CD4-positive, alpha-beta T cell treated with Interleukin-17A for 4 hours (primary cell): ENCODE data around the gene PTPRF.

Experiments used
- DNase-seq: peaks from one replicate; pipeline ENCODE4 v3.0.0-alpha.2; 2020; ENCODE audit warnings: mixed read lengths

PTPRF gene

DNA sequence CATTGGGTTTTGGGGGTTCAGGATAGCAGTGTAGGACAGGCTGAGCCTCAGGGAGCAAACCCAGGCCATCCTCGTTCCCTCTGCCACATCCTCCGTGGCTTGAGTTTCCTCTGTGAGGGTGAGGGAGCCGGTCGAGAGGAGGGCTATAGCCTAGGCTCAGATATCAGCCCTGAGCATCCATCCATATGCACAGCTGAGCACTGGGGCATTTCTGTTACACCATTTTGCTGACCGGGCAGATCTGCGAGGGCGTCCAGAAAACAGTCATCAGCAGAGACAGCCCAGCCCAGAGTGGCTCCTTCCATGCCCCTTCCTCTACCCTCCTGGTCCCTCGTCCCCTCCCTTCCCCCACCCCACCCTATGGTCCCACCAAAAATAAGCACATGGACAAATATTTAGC, 53.5 kb downstream of the PTPRF start:
- DNase-seq, result no peak

- DNase-seq, result no peak
Observed at GRCh38 chr1:43585557-43585956, 54.9 kb downstream of the PTPRF start.

- no peak for DNase-seq
Observed at GRCh38 chr1:43586136-43586731, 55.6 kb downstream of the PTPRF start.

DNA sequence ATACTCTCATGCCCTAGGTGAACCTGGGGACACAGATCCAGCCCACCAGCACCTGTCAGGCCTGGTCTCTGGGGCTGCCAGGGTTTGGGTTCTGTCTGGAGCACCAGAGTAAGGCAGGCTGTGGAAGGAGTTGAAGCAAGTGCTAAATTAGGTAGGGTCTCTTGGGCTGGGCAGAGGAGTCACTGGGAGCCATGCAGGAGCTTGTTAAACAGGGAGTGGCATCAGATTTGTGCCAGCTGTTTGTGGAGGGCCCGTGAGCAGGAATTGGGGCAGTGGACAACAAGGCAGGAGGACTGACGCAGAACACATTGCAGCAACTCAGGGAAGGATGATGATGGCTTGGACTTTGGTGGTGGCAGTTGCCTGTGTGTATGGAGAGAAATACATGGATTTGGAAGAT, 56.3 kb downstream of the PTPRF start:
- no peak for DNase-seq

- no peak for DNase-seq
Observed at GRCh38 chr1:43587594-43587993, 56.9 kb downstream of the PTPRF start.

DNA sequence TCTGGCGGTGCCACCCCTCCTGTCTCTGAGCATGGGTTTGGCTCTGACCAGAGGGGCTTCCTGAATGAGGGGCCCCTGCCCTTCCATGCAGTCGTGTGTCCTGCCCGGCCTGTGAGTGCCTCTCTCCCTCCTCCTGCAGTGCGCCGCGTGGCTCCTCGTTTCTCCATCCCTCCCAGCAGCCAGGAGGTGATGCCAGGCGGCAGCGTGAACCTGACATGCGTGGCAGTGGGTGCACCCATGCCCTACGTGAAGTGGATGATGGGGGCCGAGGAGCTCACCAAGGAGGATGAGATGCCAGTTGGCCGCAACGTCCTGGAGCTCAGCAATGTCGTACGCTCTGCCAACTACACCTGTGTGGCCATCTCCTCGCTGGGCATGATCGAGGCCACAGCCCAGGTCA, 57.9 kb downstream of the PTPRF start:
- DNase-seq, result no peak

GRCh38 chr1:43590388-43590925, 59.8 kb downstream of the PTPRF start:
- no peak for DNase-seq

DNA sequence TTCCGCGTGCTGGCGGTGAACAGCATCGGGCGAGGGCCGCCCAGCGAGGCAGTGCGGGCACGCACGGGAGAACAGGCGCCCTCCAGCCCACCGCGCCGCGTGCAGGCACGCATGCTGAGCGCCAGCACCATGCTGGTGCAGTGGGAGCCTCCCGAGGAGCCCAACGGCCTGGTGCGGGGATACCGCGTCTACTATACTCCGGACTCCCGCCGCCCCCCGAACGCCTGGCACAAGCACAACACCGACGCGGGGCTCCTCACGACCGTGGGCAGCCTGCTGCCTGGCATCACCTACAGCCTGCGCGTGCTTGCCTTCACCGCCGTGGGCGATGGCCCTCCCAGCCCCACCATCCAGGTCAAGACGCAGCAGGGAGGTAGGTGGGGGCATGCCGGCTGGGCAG, 60.5 kb downstream of the PTPRF start:
- no peak for DNase-seq

GRCh38 chr1:43592051-43592665, 61.5 kb downstream of the PTPRF start:
- no peak for DNase-seq

- DNase-seq, result no peak
Observed at GRCh38 chr1:43592974-43593683, 62.4 kb downstream of the PTPRF start.

DNA sequence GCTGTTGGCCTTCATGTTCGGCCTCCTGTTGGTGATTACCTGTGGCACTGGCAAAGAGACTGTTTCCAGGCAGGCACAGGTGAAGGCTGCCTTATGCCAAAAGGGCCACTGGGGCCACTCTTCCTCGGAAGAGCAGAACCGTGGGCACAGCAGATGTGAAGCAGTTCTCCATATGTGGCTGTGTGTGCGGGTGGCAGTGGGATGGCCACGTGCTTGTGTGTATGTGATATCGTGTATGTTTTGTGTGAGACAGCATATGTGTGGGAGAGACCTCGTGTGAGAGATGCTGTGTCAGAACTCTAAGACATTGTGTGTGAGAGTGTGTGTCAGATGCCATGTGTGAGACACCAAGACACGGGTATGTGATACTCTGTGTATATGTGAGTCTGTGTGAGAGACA, 65.9 kb downstream of the PTPRF start:
- DNase-seq, result no peak

- no peak for DNase-seq
Observed at GRCh38 chr1:43597028-43597427, 66.3 kb downstream of the PTPRF start.

DNA sequence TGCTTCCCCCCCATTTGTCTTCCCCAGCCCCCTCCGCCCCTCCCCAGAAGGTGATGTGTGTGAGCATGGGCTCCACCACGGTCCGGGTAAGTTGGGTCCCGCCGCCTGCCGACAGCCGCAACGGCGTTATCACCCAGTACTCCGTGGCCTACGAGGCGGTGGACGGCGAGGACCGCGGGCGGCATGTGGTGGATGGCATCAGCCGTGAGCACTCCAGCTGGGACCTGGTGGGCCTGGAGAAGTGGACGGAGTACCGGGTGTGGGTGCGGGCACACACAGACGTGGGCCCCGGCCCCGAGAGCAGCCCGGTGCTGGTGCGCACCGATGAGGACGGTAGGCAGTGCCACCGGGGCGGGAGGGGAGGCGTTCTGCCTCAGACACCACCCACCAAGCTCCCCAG, 67.0 kb downstream of the PTPRF start:
- no peak for DNase-seq

GRCh38 chr1:43598622-43599021, 67.9 kb downstream of the PTPRF start:
- no peak for DNase-seq

DNA sequence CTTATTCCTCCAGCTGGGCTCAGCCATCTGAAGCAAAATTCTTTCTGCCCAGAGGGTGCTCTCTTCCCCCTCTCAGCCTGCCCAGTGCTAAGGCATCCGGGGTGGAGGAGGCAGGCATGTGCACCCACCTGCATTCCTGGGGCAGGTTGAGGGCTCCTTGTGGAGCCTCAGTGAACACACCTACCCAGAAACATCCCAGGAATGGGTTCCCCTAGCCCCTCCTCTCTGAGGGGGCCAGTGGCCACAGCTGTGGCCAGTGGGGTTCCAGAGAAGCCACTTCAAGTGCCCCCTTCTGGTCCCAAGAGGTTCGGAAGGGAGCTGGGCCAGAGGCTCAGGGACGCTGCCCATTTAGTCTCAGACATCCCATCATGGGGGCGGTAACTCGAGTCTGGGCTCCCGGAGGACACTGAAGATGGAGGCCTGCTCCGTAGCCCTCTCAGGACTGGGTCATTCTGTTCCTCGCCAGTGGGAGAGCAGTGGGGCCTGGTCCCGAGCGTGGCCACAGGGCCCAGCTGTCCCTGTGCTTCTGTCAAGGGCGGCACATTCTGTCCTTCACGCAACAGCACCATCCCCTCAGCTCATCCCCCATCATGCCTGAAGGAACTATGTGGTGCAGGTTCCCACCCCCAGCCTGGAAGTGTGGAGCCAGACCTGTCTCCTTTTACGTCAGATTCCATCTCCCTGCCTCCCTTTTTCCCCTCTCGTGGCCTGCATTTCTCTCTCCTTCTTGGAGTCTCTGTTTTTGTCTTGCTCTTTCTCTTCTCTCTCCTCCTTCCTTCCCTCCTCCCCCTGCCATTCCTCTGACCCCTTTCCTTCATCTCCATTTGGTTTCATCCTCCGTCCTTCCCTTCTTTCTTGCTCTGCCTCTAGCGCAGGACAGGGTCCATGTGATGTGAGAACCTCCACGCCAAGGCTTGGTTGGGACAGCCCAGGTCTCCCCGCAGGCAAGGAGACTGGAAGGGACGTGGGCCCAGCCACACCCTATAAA, 69.6 kb downstream of the PTPRF start:
- DNase-seq, result no peak

- DNase-seq, result no peak
Observed at GRCh38 chr1:43602990-43603389, 72.3 kb downstream of the PTPRF start.

DNA sequence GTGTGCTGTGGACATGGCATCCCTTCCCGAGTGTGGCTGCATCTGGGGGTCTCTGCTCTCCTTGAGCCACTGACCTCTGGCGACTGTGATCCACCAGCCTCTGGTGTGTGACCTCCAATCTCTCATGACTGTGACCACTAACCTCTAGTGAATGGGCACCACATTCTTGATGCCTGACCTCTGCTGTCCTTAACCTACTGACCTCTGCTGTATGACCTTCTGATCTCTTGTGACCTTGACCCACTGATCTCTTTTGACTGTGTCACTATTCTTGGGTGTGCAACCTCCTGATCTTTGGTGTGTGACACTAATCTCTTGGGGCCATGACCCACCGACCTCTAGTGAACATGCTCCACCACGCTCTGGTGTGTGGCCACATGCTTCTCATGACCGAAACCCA, 73.5 kb downstream of the PTPRF start:
- DNase-seq, result no peak

DNA sequence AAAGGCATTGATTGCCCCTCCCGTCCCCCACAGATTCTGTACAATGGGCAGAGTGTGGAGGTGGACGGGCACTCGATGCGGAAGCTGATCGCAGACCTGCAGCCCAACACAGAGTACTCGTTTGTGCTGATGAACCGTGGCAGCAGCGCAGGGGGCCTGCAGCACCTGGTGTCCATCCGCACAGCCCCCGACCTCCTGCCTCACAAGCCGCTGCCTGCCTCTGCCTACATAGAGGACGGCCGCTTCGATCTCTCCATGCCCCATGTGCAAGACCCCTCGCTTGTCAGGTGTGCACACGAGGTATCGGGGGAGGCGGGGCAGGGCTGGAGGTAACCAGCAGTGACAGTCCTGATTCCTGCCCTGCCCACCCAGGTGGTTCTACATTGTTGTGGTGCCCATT, 74.5 kb downstream of the PTPRF start:
- DNase-seq, result no peak

GRCh38 chr1:43605766-43606165, 75.1 kb downstream of the PTPRF start:
- DNase-seq, result no peak

- DNase-seq, result no peak
Observed at GRCh38 chr1:43606624-43607023, 75.9 kb downstream of the PTPRF start.

- no peak for DNase-seq
Observed at GRCh38 chr1:43608827-43609226, 78.1 kb downstream of the PTPRF start.

DNA sequence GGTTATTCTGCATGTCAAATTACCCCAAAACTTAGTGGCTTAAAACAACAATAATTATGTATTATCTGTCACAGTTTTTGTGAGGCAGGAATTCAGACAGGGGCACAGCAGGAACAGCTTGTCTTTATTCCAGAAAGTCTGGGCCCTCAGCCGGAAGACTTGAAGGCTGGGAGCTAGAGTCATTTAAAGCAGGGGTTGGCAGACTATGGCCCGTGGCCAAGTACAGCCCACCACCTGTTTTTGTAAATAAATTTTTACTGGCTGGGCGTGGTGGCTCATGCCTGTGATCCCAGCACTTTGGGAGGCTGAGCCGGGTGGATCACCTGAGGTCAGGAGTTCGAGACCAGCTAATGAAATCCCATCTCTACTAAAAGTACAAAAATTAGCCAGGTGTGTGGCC, 79.7 kb downstream of the PTPRF start:
- no peak for DNase-seq

DNA sequence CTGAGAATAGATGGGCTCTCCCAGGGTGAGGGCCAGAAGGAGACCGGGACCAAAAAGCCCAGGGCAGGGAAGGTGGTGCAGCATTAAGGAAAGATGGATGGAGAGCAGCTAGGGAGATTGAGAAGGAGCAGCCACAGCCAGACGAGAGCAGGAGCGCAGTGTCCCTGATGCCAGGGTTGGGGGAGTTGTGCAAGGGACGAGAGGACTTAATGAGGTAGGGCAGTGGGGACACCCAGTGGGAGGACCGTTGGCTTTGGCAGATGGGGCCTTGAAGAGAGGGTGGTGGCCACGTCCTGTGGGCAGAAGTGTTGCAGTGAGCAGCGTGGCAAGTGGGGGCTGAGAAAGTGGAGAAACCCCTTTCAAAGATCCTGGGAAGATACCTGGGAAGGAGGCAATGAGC, 81.3 kb downstream of the PTPRF start:
- no peak for DNase-seq
